Glomerular visceral epithelial cell (primary cell): ENCODE measurements around the gene APPL2.

Source experiments
- DNase-seq: peaks from one replicate; pipeline ENCODE4 v3.0.0-alpha.2; 2016; ENCODE audit errors: extremely low spot score

APPL2 gene

DNA sequence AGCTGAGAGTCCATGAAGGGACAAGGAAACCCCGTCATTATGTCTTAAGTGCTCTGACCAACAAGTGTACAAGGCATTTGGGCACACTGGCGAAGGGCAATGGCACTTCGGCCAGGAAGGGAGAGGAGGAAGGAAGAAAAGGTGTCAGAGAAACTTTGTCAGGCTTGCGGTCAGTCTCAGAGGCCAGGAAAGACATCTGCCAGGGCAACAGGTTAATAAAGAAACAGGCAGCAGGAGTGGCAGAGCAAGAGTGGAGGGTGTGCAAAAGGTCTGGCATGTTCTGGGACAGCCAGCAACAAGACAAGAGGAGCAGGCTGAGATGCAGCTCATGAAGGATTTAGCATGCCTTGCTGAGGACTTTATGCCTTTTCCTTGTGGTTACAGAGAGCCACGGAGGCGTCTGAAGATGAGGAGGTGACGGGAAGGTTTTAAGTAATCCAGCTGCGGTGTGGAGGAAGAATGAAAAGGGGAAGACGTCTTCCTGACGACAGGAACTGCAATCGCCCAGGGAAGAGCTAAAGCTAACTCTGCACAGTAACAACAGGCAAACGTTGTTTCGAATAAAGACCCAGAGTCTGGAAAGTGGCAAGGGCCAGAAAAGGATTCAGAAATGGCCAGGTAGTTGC, 13.1 kb downstream of the APPL2 start:
- no peak for DNase-seq

DNA sequence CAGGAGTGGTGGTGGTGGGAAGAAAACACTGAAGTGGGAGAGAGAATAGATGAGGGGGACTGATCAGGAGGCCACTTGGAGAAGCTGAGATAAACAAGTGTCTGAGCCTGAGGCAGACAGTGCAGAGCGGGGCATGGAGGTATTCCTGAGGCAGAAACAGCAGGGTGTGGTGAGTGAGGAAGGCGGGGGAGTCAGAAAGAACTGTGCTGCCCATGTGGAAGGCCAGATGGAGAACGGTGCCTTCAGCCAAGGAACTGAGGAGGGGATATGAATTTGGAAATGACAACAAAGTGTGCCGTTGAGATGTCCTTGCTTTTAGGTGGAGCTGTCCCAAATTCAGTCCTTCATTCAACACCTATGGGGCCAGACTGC, 13.7 kb downstream of the APPL2 start:
- no peak for DNase-seq

DNA sequence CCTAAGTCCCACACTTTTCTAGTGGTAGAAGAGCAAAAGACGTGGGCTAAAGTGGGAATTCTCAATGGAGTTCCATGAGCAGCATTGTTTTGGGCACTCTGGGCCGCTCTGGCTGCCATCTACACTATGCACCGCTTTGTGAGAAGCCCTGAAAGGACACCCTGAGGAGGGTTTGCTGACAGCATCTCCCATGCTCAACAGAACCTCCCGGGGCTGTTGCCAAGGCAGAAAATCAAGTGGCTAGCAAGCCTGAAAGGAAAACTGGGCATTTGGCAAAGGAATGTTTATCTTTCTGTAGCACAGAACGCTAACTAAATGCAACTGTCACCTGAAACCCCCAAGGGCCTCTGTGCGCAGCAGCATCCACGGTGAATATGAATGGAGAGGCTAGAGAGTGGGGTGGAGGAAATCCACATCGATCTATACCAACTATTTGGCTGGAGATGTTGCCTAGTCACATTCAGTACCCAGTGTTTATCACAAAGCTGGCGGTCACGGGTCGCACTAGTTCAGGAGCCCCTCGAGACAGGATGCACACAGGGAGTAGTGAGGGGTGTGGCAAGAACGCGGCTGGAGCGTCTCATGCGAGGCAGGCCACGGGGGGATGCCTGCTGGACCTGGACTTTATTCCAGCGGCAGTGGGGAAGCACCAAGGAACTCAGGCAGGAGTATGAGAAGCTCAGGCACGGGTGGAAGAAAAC, 14.2 kb downstream of the APPL2 start:
- no peak for DNase-seq

GRCh38 chr12:105220929-105221290, 15.1 kb downstream of the APPL2 start:
- no peak for DNase-seq

- DNase-seq, result no peak
Measured at GRCh38 chr12:105220150-105220928, 15.6 kb downstream of the APPL2 start.

GRCh38 chr12:105219261-105220028, 16.5 kb downstream of the APPL2 start:
- DNase-seq, result no peak

DNA sequence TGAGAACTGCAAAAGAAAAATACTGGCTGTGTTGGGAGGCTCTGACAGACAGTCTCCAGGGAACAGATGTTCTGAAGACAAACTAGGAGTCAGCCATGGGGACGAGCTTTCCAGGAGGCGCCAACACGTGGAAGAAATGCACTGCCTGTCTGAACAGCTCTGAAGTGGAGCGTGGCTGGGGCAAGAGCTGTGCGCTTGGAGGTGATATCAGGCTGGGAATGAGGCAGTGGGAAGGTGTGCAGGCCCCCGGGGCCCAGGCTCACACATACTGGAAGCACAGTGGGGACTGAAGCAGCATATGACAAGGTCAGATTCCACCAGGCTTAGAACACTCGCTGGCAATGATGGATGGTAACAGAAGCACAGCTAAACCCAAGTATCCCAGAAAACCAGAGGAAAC, 17.5 kb downstream of the APPL2 start:
- DNase-seq, result no peak

DNA sequence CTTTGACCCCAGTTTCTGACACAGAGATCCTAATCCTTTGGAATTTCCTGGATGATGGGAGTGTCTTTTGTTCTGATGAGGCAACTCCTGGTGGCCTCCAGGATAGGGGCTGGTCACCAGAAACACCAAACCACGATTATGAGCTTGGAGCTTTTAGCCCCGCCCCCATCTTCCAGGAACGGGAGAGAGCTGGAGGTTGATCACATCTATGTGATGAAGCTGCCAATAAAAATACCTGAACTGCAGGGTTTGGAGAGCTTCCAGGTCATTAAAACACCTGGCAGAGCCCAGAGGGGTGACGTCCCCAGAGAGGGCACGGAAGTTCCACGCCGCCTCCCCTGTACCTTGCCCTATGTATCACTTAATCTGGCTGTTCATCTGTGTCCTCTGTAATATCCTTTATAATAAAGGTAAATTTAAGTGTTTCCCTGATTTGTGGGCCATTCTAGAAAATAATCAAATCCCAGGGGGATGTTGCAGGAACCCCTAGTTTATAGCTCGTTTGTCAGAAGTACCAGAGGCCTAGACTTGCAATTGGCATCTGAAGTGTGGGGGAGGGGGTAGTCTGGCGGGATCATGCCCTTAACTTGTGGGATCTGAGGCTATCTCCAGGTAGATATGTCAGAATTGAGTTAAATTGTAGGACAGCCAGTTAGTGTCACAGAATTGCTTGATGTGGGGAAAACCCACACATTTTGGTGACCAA, 21.2 kb downstream of the APPL2 start:
- DNase-seq, result peak; percentile 45

- peak; percentile 25 for DNase-seq
Measured at GRCh38 chr12:105214148-105214547, 21.8 kb downstream of the APPL2 start.

GRCh38 chr12:105212438-105212837, 23.5 kb downstream of the APPL2 start:
- DNase-seq, result peak; percentile 72

DNA sequence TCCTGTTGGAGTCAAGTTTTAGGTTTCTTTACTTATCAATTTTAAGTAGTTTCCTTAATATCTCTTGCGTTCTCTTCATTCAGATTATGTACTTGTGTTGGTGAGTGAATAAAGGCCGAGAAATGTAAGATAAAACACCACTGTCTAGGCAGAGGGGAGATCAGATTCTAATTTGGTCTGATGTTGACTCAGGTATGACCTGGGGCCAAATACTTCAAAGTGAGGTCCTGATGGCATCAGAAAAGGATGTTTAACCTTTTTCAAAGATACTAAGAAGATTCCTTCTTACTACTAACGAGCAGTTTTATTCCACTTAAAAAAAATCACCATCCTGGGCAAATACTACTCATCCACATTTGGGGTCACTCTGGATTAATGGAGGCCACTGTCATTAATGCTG, 26.9 kb downstream of the APPL2 start:
- no peak for DNase-seq

DNA sequence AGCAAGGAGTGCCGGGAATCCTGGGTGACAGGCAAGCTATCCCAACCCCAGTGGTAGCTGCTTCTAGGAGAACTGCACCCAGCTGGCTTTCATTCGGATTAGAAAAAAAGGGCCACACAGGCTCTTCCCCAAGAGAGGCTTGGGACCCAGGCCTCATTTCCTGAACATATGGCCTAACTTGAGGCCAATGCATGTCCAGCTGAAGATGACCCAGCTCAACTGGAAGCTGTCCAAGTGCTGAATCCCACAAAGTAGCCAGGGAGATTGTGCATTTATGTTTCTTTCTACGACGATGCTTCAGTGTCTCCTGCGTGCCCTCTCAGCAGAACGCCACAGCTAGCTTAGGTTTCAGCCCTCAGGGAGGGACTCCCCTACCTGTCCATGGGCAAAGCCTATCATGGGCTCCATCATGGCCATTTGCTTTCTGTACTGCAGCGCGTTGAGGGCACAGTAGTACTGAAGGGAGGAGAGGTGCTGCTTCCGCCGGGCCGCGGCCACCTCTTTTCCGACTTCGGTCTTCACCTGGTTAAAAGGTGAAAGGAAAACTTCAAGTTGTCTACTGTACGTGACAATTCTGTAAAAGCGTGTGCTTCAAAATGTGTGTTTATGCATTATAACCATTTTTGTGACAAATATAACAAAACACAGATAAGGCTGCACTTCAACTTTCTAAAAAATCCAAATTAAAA, 29.1 kb downstream of the APPL2 start:
- no peak for DNase-seq

DNA sequence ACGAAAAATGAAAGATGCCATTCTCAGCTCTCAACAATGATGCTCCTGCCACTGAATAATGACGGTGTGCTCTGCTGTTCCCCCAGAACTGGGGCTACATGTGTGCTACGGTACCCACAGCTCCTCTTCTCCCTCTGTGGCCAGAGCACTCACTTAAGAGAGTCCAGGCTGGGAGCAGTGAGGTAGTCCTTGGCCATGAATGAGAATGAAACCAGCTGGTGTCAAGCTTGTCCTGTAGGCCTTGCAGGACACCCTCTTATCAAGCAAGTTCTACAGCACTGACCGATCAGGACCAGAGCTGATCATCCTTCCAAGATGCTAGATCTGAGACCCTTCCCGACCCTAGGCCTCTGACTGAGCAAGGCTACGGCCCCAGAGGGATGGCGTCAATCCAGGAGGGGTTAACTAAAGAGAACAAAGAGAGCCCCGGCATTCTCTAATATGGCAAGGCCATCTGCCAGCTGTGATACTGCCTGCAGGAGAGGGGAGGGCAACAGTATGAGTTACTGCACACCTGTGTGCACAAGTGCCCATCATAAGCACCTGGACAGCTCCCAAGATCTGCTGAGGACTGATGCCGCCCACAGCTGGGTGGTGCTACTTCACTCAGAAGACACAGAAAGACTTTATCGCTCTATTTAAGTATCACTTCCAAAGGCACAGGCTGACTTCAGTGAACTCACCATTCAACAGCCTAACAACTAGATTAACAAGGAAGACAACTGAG, 30.5 kb downstream of the APPL2 start:
- no peak for DNase-seq

- DNase-seq, result peak; percentile 16
Measured at GRCh38 chr12:105204916-105205315, 31.1 kb downstream of the APPL2 start.

DNA sequence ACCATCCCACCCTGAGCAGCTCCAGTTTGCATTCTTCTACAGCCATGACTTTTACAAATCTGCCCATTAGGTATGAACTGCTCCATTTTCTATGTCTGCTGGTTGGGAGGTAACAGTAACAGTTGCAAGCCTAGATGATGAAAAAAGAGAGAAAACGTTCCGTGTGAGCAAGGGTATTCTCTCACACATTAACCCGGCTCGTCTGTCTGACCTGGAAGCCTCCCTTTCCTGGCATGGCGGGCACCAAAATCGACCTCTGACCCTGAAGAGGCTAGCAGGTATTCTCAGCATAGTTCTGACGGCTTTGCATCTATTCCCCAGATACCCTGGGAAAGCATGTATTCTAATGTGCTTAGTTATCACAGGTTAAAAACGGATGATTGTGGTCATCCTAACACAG, 31.8 kb downstream of the APPL2 start:
- no peak for DNase-seq

GRCh38 chr12:105202202-105202601, 33.8 kb downstream of the APPL2 start:
- no peak for DNase-seq

DNA sequence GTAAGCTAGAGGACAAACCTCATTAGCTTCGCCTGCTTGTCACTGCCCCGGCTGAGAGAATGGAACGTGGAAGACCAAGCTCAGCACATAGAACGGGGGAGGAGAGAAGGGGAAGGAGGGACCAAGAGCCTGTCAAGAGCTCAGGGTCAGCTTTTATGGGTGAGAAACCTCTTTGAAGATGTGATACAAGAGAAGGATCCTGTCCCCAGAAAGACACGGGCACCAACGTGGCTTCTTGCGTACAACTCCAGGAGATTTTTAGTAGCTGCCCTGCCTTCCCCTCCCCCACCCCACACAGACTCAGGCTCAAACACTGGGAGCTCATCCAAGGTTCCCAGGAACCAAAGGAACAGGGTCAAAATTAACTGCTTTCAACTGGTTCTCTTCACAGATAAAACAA, 34.7 kb downstream of the APPL2 start:
- DNase-seq, result no peak

- no peak for DNase-seq
Measured at GRCh38 chr12:105200385-105200784, 35.6 kb downstream of the APPL2 start.

- DNase-seq, result no peak
Measured at GRCh38 chr12:105198961-105199360, 37.0 kb downstream of the APPL2 start.

DNA sequence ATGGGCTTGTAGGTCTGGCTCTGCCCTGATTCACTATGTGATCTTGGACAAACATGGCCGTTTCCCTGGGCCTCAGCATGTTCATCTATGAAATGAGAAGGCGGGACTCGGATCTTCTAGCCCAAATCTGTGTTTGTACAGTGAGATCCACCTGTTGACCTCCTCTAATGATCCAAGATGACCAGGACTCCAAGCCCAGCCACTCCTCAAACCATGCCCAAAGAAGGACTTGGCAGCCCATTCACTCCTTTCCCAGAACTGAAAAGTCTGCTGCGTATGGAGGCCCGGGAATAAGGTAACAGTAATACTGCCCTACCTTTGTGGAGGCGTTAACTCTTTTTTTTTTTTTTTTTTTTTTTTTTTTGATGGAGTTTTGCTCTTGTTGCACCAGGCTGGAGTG, 39.9 kb downstream of the APPL2 start:
- no peak for DNase-seq
